Measurements from ENCODE around the gene ADGRL3.

- TF ChIP-seq CTCF (IDR thresholded peaks at IDR 0.05; ENCODE audit: insufficient read depth, low read depth, low read length) = no peak
- no peak for TF ChIP-seq EZH2 (IDR thresholded peaks at IDR 0.05; ENCODE audit: insufficient read depth, low read length)
Measured at GRCh38 chr4:62028745-62029144, 828.6 kb downstream of the ADGRL3 start.
